HEK293 (cell line): ENCODE measurements around the gene NRP2.

Experiments
- CTCF ChIA-PET: fragments of 350-600 bp; formaldehyde crosslinking; extraction: SDS; loops from one replicate; lab custom pipeline; 2021; ENCODE audit warnings: antibody characterized with exemption; lab: Yijun Ruan, JAX
- POLR2A ChIA-PET: fragments of 300-600 bp; formaldehyde crosslinking; extraction: SDS; loops from one replicate; lab custom pipeline; 2020; ENCODE audit warnings: antibody characterized with exemption, inconsistent platforms; lab: Yijun Ruan, JAX
- H3K27ac ChIP-seq: fragments of 200-500 bp; sonication (Bioruptor generic); 2 replicates; pipeline ENCODE4 v1.5.1; 2014; ENCODE audit warnings: low read depth, low read length, control low read depth, inconsistent platforms; ENCODE audit errors: extremely low read depth
- H3K36me3 ChIP-seq, 2 experiments: fragments of 200-500 bp in 1 of 2; sonication (Bioruptor generic) in 1 of 2; 1 replicate in 1 of 2; 2 replicates in 1 of 2; pipeline ENCODE4 v1.5.1; 2014 to 2017; ENCODE audit warnings: inconsistent platforms in 2 of 2, low read length in 2 of 2; ENCODE audit not compliant: control insufficient read depth in 2 of 2, insufficient read depth in 1 of 2
- H3K4me1 ChIP-seq: fragments of 200-500 bp; sonication (Bioruptor generic); 2 replicates; pipeline ENCODE4 v1.5.1; 2014; ENCODE audit warnings: mild to moderate bottlenecking, low read length, inconsistent platforms; ENCODE audit not compliant: control insufficient read depth, insufficient read depth
- H3K4me3 ChIP-seq: 2 replicates; pipeline ENCODE4 v1.5.1; 2011; ENCODE audit warnings: low read depth, mild to moderate bottlenecking, control low read depth, low read length, moderate library complexity
- H3K9me3 ChIP-seq: fragments of 200-500 bp; sonication (Bioruptor generic); 2 replicates; pipeline ENCODE4 v1.5.1; 2014; ENCODE audit warnings: low read depth, low read length, inconsistent platforms; ENCODE audit not compliant: control insufficient read depth, insufficient read depth
- EGR2 ChIP-seq: fragments of 450-650 bp; formaldehyde crosslinking; IDR thresholded peaks from 2 replicates; pipeline ENCODE4 v1.5.1; 2016; ENCODE audit warnings: low read depth, missing biosample characterization, missing genetic modification characterization
- KLF16 ChIP-seq: fragments of 450-650 bp; formaldehyde crosslinking; IDR thresholded peaks from 2 replicates; pipeline ENCODE4 v1.5.1; 2017; ENCODE audit warnings: missing biosample characterization, missing genetic modification characterization
- ZBTB7A ChIP-seq: fragments of 450-650 bp; formaldehyde crosslinking; IDR thresholded peaks from 2 replicates; pipeline ENCODE4 v1.5.1; 2016; ENCODE audit warnings: low read depth, missing biosample characterization, missing genetic modification characterization
- ZBTB8A ChIP-seq: fragments of 450-650 bp; formaldehyde crosslinking; IDR thresholded peaks from 2 replicates; pipeline ENCODE4 v1.5.1; 2016; ENCODE audit warnings: missing biosample characterization, missing genetic modification characterization
- ZFHX2 ChIP-seq: fragments of 450-650 bp; formaldehyde crosslinking; conservative IDR thresholded peaks from 2 replicates; pipeline ENCODE4 v1.5.1; 2016; ENCODE audit warnings: missing biosample characterization, missing genetic modification characterization
- ZNF280D ChIP-seq: fragments of 450-650 bp; formaldehyde crosslinking; IDR thresholded peaks from 2 replicates; pipeline ENCODE4 v1.5.1; 2016; ENCODE audit warnings: missing biosample characterization, missing genetic modification characterization
- ZNF394 ChIP-seq: fragments of 450-650 bp; formaldehyde crosslinking; IDR thresholded peaks from 2 replicates; pipeline ENCODE4 v1.5.1; 2016; ENCODE audit warnings: missing biosample characterization, missing genetic modification characterization, mild to moderate bottlenecking, moderate library complexity, borderline replicate concordance
- ZNF423 ChIP-seq: fragments of 450-650 bp; formaldehyde crosslinking; IDR thresholded peaks from 2 replicates; pipeline ENCODE4 v1.5.1; 2016; ENCODE audit warnings: missing biosample characterization, missing genetic modification characterization
- ZNF501 ChIP-seq: fragments of 450-650 bp; formaldehyde crosslinking; IDR thresholded peaks from 2 replicates; pipeline ENCODE4 v1.5.1; 2016; ENCODE audit warnings: missing biosample characterization, missing genetic modification characterization
- ZNF529 ChIP-seq: fragments of 450-650 bp; formaldehyde crosslinking; IDR thresholded peaks from 2 replicates; pipeline ENCODE4 v1.5.1; 2017; ENCODE audit warnings: missing genetic modification characterization, missing biosample characterization; ENCODE audit not compliant: insufficient replicate concordance
- ZNF544 ChIP-seq: fragments of 450-650 bp; formaldehyde crosslinking; IDR thresholded peaks from 2 replicates; pipeline ENCODE4 v1.5.0; 2017; ENCODE audit warnings: missing biosample characterization, missing genetic modification characterization
- ZNF658 ChIP-seq: fragments of 450-650 bp; formaldehyde crosslinking; IDR thresholded peaks from 2 replicates; pipeline ENCODE4; 2016; ENCODE audit warnings: missing biosample characterization, missing genetic modification characterization
- ZNF76 ChIP-seq: fragments of 450-650 bp; formaldehyde crosslinking; IDR thresholded peaks from 2 replicates; pipeline ENCODE4; 2016; ENCODE audit warnings: low read depth, missing biosample characterization, missing genetic modification characterization, borderline replicate concordance
- ZNF777 ChIP-seq: fragments of 450-650 bp; formaldehyde crosslinking; IDR thresholded peaks from 2 replicates; pipeline ENCODE4 v1.5.1; 2017; ENCODE audit warnings: missing biosample characterization, missing genetic modification characterization, borderline replicate concordance
- ZNF792 ChIP-seq: fragments of 450-650 bp; formaldehyde crosslinking; IDR thresholded peaks from 2 replicates; pipeline ENCODE4 v1.5.1; 2016; ENCODE audit warnings: missing biosample characterization, missing genetic modification characterization
- TF ChIP-seq, protein P1 (sequence below): fragments of 450-650 bp; formaldehyde crosslinking; IDR thresholded peaks from 2 replicates; pipeline ENCODE4 v1.5.1; 2016; ENCODE audit warnings: missing biosample characterization, missing genetic modification characterization
- TF ChIP-seq, protein P2 (sequence below): fragments of 450-650 bp; formaldehyde crosslinking; IDR thresholded peaks from 2 replicates; pipeline ENCODE4 v1.5.1; 2016; ENCODE audit warnings: missing biosample characterization, missing genetic modification characterization
- TF ChIP-seq, protein P3 (sequence below): fragments of 450-650 bp; formaldehyde crosslinking; IDR thresholded peaks from 2 replicates; pipeline ENCODE4 v1.5.1; 2016; ENCODE audit warnings: missing biosample characterization, missing genetic modification characterization
- TF ChIP-seq, protein P4 (sequence below): fragments of 450-650 bp; formaldehyde crosslinking; IDR thresholded peaks from 2 replicates; pipeline ENCODE4 v1.5.1; 2016; ENCODE audit warnings: missing biosample characterization, missing genetic modification characterization

The NRP2 gene

DNA sequence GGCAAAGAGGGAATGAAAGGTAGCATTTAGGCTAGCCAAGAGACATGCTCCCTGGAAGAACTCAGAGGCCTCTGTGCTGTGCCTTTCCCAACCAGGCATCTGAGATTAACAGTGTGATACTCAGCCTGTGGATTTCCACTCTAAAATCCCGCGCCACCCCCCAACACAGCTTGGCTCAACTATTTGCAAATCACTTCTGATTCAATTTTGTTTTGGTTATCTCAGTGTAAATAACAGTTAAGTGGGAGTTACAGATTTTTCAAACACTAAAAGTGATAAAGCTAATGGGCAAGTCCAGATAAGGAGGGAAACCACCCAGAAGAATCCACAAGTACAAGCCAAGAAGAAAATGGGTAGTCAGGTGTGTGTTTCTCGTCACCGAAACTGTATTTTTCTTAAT is 1.4 kb upstream of the NRP2 start (continued):
- TF ChIP-seq ZNF76 (tag by site-specific recombination) (no peak), ZNF280D (tag by site-specific recombination) (no peak), KLF16 (tag by site-specific recombination) (no peak), ZNF777 (no peak), ZNF658 (tag by site-specific recombination) (no peak)
- TF ChIP-seq, protein P1, sequence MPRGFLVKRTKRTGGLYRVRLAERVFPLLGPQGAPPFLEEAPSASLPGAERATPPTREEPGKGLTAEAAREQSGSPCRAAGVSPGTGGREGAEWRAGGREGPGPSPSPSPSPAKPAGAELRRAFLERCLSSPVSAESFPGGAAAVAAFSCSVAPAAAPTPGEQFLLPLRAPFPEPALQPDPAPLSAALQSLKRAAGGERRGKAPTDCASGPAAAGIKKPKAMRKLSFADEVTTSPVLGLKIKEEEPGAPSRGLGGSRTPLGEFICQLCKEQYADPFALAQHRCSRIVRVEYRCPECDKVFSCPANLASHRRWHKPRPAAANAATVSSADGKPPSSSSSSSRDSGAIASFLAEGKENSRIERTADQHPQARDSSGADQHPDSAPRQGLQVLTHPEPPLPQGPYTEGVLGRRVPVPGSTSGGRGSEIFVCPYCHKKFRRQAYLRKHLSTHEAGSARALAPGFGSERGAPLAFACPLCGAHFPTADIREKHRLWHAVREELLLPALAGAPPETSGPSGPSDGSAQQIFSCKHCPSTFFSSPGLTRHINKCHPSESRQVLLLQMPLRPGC (tag by site-specific recombination) = no peak

GRCh38 chr2:205681401-205682238 is 681 bp upstream of the NRP2 start:
- ChIA-PET POLR2A (interaction anchor here (0.5 to 1.6 kb wide), 5 partner anchors 12 to 350 kb away, joined by 3 to 5 read pairs (median 4); no protein-coding TSS in a partner anchor), CTCF (interaction anchor here (0.7 to 1.7 kb wide), 6 partner anchors 66 to 1411 kb away, joined by 3 to 10 read pairs (median 4); no protein-coding TSS in a partner anchor)
- peaks cover 22% of the 10 kb centered on the region for H3K4me1 ChIP-seq
- H3K36me3 ChIP-seq = no peaks in the 10 kb centered on the region
- H3K27ac ChIP-seq = peak overlapping the region; percentile 92
- H3K9me3 ChIP-seq = no peaks in the 10 kb centered on the region
- peak; percentile 32; the same call in 1 of the 2 replicates for TF ChIP-seq EGR2
- TF ChIP-seq ZNF501 (tag by site-specific recombination) = 0 out of 2 replicates have a peak, but pooled peaks have one; percentile 28
- TF ChIP-seq, protein P2, sequence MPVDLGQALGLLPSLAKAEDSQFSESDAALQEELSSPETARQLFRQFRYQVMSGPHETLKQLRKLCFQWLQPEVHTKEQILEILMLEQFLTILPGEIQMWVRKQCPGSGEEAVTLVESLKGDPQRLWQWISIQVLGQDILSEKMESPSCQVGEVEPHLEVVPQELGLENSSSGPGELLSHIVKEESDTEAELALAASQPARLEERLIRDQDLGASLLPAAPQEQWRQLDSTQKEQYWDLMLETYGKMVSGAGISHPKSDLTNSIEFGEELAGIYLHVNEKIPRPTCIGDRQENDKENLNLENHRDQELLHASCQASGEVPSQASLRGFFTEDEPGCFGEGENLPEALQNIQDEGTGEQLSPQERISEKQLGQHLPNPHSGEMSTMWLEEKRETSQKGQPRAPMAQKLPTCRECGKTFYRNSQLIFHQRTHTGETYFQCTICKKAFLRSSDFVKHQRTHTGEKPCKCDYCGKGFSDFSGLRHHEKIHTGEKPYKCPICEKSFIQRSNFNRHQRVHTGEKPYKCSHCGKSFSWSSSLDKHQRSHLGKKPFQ (tag by site-specific recombination) = no peak
- no peak for TF ChIP-seq ZNF792 (tag by site-specific recombination)
- TF ChIP-seq ZNF544 (tag by site-specific recombination) = no peak
- TF ChIP-seq ZNF394 (tag by site-specific recombination) = peak; percentile 4; the same call in 1 of the 2 replicates
- TF ChIP-seq ZNF423 (tag by site-specific recombination) = peak; percentile 95
- TF ChIP-seq, protein P3, sequence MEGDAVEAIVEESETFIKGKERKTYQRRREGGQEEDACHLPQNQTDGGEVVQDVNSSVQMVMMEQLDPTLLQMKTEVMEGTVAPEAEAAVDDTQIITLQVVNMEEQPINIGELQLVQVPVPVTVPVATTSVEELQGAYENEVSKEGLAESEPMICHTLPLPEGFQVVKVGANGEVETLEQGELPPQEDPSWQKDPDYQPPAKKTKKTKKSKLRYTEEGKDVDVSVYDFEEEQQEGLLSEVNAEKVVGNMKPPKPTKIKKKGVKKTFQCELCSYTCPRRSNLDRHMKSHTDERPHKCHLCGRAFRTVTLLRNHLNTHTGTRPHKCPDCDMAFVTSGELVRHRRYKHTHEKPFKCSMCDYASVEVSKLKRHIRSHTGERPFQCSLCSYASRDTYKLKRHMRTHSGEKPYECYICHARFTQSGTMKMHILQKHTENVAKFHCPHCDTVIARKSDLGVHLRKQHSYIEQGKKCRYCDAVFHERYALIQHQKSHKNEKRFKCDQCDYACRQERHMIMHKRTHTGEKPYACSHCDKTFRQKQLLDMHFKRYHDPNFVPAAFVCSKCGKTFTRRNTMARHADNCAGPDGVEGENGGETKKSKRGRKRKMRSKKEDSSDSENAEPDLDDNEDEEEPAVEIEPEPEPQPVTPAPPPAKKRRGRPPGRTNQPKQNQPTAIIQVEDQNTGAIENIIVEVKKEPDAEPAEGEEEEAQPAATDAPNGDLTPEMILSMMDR = peak; percentile 53
- peak; percentile 53 for TF ChIP-seq ZBTB8A (tag by site-specific recombination)
- TF ChIP-seq, protein P4, sequence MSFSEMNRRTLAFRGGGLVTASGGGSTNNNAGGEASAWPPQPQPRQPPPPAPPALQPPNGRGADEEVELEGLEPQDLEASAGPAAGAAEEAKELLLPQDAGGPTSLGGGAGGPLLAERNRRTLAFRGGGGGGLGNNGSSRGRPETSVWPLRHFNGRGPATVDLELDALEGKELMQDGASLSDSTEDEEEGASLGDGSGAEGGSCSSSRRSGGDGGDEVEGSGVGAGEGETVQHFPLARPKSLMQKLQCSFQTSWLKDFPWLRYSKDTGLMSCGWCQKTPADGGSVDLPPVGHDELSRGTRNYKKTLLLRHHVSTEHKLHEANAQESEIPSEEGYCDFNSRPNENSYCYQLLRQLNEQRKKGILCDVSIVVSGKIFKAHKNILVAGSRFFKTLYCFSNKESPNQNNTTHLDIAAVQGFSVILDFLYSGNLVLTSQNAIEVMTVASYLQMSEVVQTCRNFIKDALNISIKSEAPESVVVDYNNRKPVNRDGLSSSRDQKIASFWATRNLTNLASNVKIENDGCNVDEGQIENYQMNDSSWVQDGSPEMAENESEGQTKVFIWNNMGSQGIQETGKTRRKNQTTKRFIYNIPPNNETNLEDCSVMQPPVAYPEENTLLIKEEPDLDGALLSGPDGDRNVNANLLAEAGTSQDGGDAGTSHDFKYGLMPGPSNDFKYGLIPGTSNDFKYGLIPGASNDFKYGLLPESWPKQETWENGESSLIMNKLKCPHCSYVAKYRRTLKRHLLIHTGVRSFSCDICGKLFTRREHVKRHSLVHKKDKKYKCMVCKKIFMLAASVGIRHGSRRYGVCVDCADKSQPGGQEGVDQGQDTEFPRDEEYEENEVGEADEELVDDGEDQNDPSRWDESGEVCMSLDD = peak; percentile 41; the same call in 1 of the 2 replicates
- TF ChIP-seq ZBTB7A (tag by site-specific recombination) = peak; percentile 81
- peak; percentile 78 for TF ChIP-seq ZFHX2
- TF ChIP-seq ZNF529 = no peak
- H3K4me3 ChIP-seq = peak overlapping the region; percentile 65
